H9 (cell line): ENCODE measurements around the gene KCNAB3. TPM values are rescaled to one million over a fixed set of nuclear protein-coding genes. Genes with fewer than 3 reads are reported as not detected.

Experiments
- DNase-seq: peaks from one replicate; pipeline ENCODE4 v3.0.0-alpha.2; 2017
- H2AFZ ChIP-seq: one replicate; pipeline ENCODE4 v1.6.1; 2013; ENCODE audit warnings: mild to moderate bottlenecking, low read length, control low read depth, moderate library complexity
- H2AK5ac ChIP-seq: 2 replicates; pipeline ENCODE4 v1.6.1; 2013; ENCODE audit warnings: low read length, control low read depth, mixed read lengths; ENCODE audit not compliant: insufficient read length
- H2BK120ac ChIP-seq: one replicate; pipeline ENCODE4 v1.6.1; 2013; ENCODE audit warnings: low read depth, mild to moderate bottlenecking, low read length, control low read depth, inconsistent platforms; ENCODE audit not compliant: poor library complexity, severe bottlenecking
- H2BK12ac ChIP-seq: 2 replicates; pipeline ENCODE4 v1.6.1; 2013; ENCODE audit warnings: low read length, control low read depth, mixed read lengths, low read depth; ENCODE audit not compliant: insufficient read length
- H2BK15ac ChIP-seq: 2 replicates; pipeline ENCODE4 v1.6.1; 2013; ENCODE audit warnings: low read depth, low read length, control low read depth
- H2BK20ac ChIP-seq: one replicate; pipeline ENCODE4 v1.6.1; 2013; ENCODE audit warnings: low read depth, mild to moderate bottlenecking, low read length, control low read depth, inconsistent platforms; ENCODE audit not compliant: poor library complexity, severe bottlenecking
- H2BK5ac ChIP-seq: 2 replicates; pipeline ENCODE4 v1.6.1; 2013; ENCODE audit warnings: low read length, control low read depth, mixed read lengths; ENCODE audit not compliant: insufficient read length
- H3K14ac ChIP-seq: 2 replicates; pipeline ENCODE4 v1.6.1; 2013; ENCODE audit warnings: low read length, control low read depth; ENCODE audit not compliant: insufficient read depth
- H3K18ac ChIP-seq: 2 replicates; pipeline ENCODE4 v1.6.1; 2013; ENCODE audit warnings: low read depth, mild to moderate bottlenecking, mixed read lengths, low read length, control low read depth; ENCODE audit not compliant: insufficient read length
- H3K23ac ChIP-seq: 2 replicates; pipeline ENCODE4 v1.6.1; 2013; ENCODE audit warnings: low read length, control low read depth, mixed read lengths, low read depth; ENCODE audit not compliant: insufficient read length
- H3K23me2 ChIP-seq: 2 replicates; pipeline ENCODE4 v1.6.1; 2013; ENCODE audit warnings: low read depth, mild to moderate bottlenecking, mixed read lengths, low read length, control low read depth; ENCODE audit not compliant: insufficient read length, poor library complexity, severe bottlenecking
- H3K27ac ChIP-seq: 2 replicates; pipeline ENCODE4 v1.5.1; 2013; ENCODE audit warnings: low read length, control low read depth, mixed read lengths, low read depth; ENCODE audit not compliant: insufficient read length
- H3K27me3 ChIP-seq: 2 replicates; pipeline ENCODE4 v1.6.1; 2013; ENCODE audit warnings: low read length, control low read depth, inconsistent platforms; ENCODE audit not compliant: insufficient read depth
- H3K4ac ChIP-seq: 2 replicates; pipeline ENCODE4 v1.6.1; 2013; ENCODE audit warnings: low read depth, mild to moderate bottlenecking, control low read depth, inconsistent platforms, low read length, moderate library complexity
- H3K4me1 ChIP-seq: 2 replicates; pipeline ENCODE4 v1.6.1; 2013; ENCODE audit warnings: low read length, control low read depth, inconsistent platforms; ENCODE audit not compliant: insufficient read depth
- H3K4me2 ChIP-seq: 2 replicates; pipeline ENCODE4 v1.6.1; 2013; ENCODE audit warnings: low read length, control low read depth, mixed read lengths; ENCODE audit not compliant: insufficient read length, insufficient read depth
- H3K56ac ChIP-seq: 2 replicates; pipeline ENCODE4 v1.6.1; 2013; ENCODE audit warnings: low read depth, mild to moderate bottlenecking, mixed read lengths, low read length, control low read depth; ENCODE audit not compliant: insufficient read length
- H3K79me1 ChIP-seq: 2 replicates; pipeline ENCODE4 v1.6.1; 2013; ENCODE audit warnings: low read depth, mild to moderate bottlenecking, moderate library complexity, low read length, control low read depth, inconsistent platforms; ENCODE audit not compliant: insufficient read depth, poor library complexity, severe bottlenecking
- H3K79me2 ChIP-seq: 2 replicates; pipeline ENCODE4 v1.6.1; 2013; ENCODE audit warnings: low read length, control low read depth, inconsistent platforms; ENCODE audit not compliant: insufficient read depth
- H3K9ac ChIP-seq: 2 replicates; pipeline ENCODE4 v1.6.1; 2013; ENCODE audit warnings: low read length, control low read depth, mixed read lengths; ENCODE audit not compliant: insufficient read length; ENCODE audit errors: extremely low read depth
- H3K9me3 ChIP-seq: one replicate; pipeline ENCODE4 v1.6.1; 2013; ENCODE audit warnings: low read depth, low read length, inconsistent platforms; ENCODE audit not compliant: control insufficient read depth
- H3T11ph ChIP-seq: one replicate; pipeline ENCODE4 v1.6.1; 2013; ENCODE audit warnings: mild to moderate bottlenecking, low read length, control low read depth, inconsistent platforms
- H4K20me1 ChIP-seq: one replicate; pipeline ENCODE4 v1.6.1; 2013; ENCODE audit not compliant: control insufficient read depth, insufficient read length, insufficient read depth
- H4K5ac ChIP-seq: 2 replicates; pipeline ENCODE4 v1.6.1; 2013; ENCODE audit warnings: low read depth, mild to moderate bottlenecking, mixed read lengths, low read length, control low read depth; ENCODE audit not compliant: insufficient read length
- H4K8ac ChIP-seq: replicated peaks from 2 replicates; pipeline ENCODE4 v1.6.1; 2013; ENCODE audit warnings: low read length, control low read depth, mixed read lengths, low read depth; ENCODE audit not compliant: insufficient read length
- H4K91ac ChIP-seq: 2 replicates; pipeline ENCODE4 v1.6.1; 2013; ENCODE audit warnings: low read depth, mild to moderate bottlenecking, moderate library complexity, mixed read lengths, low read length, control low read depth; ENCODE audit not compliant: insufficient read length
- H3K27ac Mint-ChIP-seq, 3 experiments: 2 replicates in 2 of 3; 3 replicates in 1 of 3; pipeline ENCODE4 v1.8.0; 2020 to 2021; ENCODE audit warnings: mixed read lengths in 3 of 3, mild to moderate bottlenecking in 1 of 3, moderate library complexity in 1 of 3
- H3K27me3 Mint-ChIP-seq: 2 replicates; pipeline ENCODE4 v1.8.0; 2021; ENCODE audit warnings: low read depth, mild to moderate bottlenecking, moderate library complexity, mixed read lengths
- H3K36me3 Mint-ChIP-seq, 3 experiments: 2 replicates in 2 of 3; 3 replicates in 1 of 3; pipeline ENCODE4 v1.8.0; 2020 to 2021; ENCODE audit warnings: low read depth in 3 of 3, mixed read lengths in 3 of 3; ENCODE audit not compliant: insufficient read depth in 1 of 3
- H3K4me1 Mint-ChIP-seq, 2 experiments: 2 replicates each; pipeline ENCODE4 v1.8.0; 2020; ENCODE audit warnings: mixed read lengths in 2 of 2
- H3K4me3 Mint-ChIP-seq, 2 experiments: 2 replicates in 1 of 2; 3 replicates in 1 of 2; pipeline ENCODE4 v1.8.0; 2020 to 2021; ENCODE audit warnings: mild to moderate bottlenecking in 2 of 2, mixed read lengths in 2 of 2, moderate library complexity in 1 of 2
- H3K9me3 Mint-ChIP-seq, 2 experiments: 2 replicates in 1 of 2; 3 replicates in 1 of 2; pipeline ENCODE4 v1.8.0; 2020; ENCODE audit warnings: mild to moderate bottlenecking in 2 of 2, mixed read lengths in 2 of 2, moderate library complexity in 1 of 2
- CTCF ChIP-seq: fragments of 200-600 bp; sonication (generic); conservative IDR thresholded peaks from 3 replicates; pipeline ENCODE4 v1.8.0; 2021; ENCODE audit warnings: antibody characterized with exemption, mild to moderate bottlenecking
- WGBS: extraction: QIAGEN DNeasy Blood & Tissue Kit; methylation state at CpG from one replicate; pipeline ENCODE4 v1.1.7; 2013; ENCODE audit warnings: missing lambda C conversion rate, low lambda C conversion rate, mixed read lengths; ENCODE audit not compliant: insufficient read length; ENCODE audit errors: extremely low coverage; 5-methylcytosine and 5-hydroxymethylcytosine counted together
- total RNA-seq: library from RNA; stranded (reverse); gene quantifications from 2 replicates; pipeline ENCODE4 v1.2.1, GENCODE V29; 2021

KCNAB3 gene
- total RNA-seq, 1 experiment from 2014 or later: 6.4 TPM

GRCh38 chr17:7915611-7916384 is 13.9 kb downstream of the KCNAB3 start, which contains the start of gene RNF227:
TSS of gene RNF227 (minus strand) at chr17:7916289. CDS start at chr17:7916195, 94 bp downstream.
- no peaks in the 10 kb centered on the region for H3K79me1 ChIP-seq
- WGBS: no CpG with 5 or more reads among the region's 100 CpGs
- H3K27ac ChIP-seq: no peak within 1 kb of the TSS
- H3K56ac ChIP-seq: no peak within 1 kb of the TSS
- peaks cover 8% of the 10 kb centered on the region for H3K23me2 ChIP-seq
- no peak within 1 kb of the TSS for H2BK5ac ChIP-seq
- peaks cover 59% of the 10 kb centered on the region for H3K27me3 Mint-ChIP-seq
- peak within 1 kb of the TSS; percentile 75 to 84 for H3K4me3 Mint-ChIP-seq
- H4K20me1 ChIP-seq: no peaks in the 10 kb centered on the region
- H2BK12ac ChIP-seq: no peak within 1 kb of the TSS
- H3K9me3 ChIP-seq: no peaks in the 10 kb centered on the region
- H3K23ac ChIP-seq: no peak within 1 kb of the TSS
- H3K9me3 Mint-ChIP-seq: peaks cover 3 to 4% of the 10 kb centered on the region in 2 experiments; a peak in 3 of 5 replicates
- peak within 1 kb of the TSS; percentile 29 to 87 (median 40); a peak in 3 of 7 replicates for H3K27ac Mint-ChIP-seq
- no peak within 1 kb of the TSS for H3T11ph ChIP-seq
- no peak within 1 kb of the TSS for H2AFZ ChIP-seq
- H3K4me2 ChIP-seq: peak within 1 kb of the TSS; percentile 77
- peak; percentile 95 for DNase-seq
- H3K4ac ChIP-seq: no peak within 1 kb of the TSS
- peaks cover 0 to 4% (median 3%) of the 10 kb centered on the region in 3 experiments; a peak in 4 of 7 replicates for H3K36me3 Mint-ChIP-seq
- no peak within 1 kb of the TSS for H3K14ac ChIP-seq
- peak within 1 kb of the TSS; percentile 59 for H3K18ac ChIP-seq
- peaks cover 17% of the 10 kb centered on the region for H3K27me3 ChIP-seq
- H3K9ac ChIP-seq: no peak within 1 kb of the TSS
- H2AK5ac ChIP-seq: no peak within 1 kb of the TSS
- no peaks in the 10 kb centered on the region for H3K79me2 ChIP-seq
- H4K8ac ChIP-seq: no peak within 1 kb of the TSS
- H2BK120ac ChIP-seq: no peak within 1 kb of the TSS
- no peaks in the 10 kb centered on the region for H3K4me1 ChIP-seq
- H2BK20ac ChIP-seq: no peak within 1 kb of the TSS
- no peak for TF ChIP-seq CTCF
- no peak within 1 kb of the TSS for H2BK15ac ChIP-seq
- H4K91ac ChIP-seq: no peak within 1 kb of the TSS
- H3K4me1 Mint-ChIP-seq: peaks cover 12 to 13% of the 10 kb centered on the region in 2 experiments
- no peak within 1 kb of the TSS for H4K5ac ChIP-seq
